ENCODE results near the gene NFATC2. TPM values are rescaled to one million over a fixed set of nuclear protein-coding genes. Genes with fewer than 3 reads are reported as not detected.

Gene NFATC2
- total and polyA plus RNA-seq, 2 of the 4 experiments (the other 2 are of a cell fraction): 0.18 to 0.38 TPM

DNA sequence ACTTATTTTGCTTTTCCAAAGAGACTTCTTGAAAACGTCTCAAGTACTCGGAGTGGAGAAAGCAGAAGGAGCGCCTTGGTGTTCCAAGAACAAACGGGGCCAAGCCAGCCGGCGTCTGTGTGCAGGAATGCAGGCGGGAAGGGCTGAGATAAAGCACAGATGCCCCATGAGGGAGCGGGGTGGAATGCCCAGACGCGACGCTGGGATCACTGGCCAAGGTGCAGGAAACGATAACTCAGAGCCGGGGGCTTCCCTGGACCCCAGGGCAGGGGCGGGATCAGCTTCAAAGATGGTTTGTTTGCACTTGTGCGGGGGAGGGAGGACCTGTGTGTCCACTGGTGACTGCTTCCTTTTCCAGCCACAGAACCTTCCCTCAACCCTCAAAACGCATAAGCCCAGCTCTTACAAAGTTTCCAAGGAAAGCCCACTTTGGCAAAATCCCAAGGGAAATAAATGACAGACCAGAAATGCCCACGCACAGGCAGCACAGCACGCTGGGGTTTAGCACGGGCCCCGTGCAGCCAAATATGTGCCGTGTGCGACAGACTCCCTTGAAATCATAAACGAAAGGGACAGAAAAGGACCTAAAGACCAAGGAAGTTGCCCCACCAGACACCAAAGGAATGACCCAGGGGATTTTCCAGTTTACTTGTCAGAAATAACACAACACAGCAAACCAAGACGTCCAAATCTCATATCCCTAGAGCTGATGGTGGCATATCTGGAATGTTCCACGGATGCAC lies 113.9 kb downstream of the NFATC2 start:
- Histone ChIP-seq H3K4me3 (ENCODE audit: insufficient read depth, low read depth, low read length) (no peak overlapping the region), H2BK20ac (ENCODE audit: low read depth, low read length) (no peak overlapping the region), H3K27me3 (ENCODE audit: control insufficient read depth, insufficient read depth, low read length) (no peaks in the 10 kb centered on the region), H3K18ac (ENCODE audit: low read depth, low read length) (no peak overlapping the region), H2AK5ac (ENCODE audit: low read depth, low read length) (no peak overlapping the region), H2AFZ (replicated peaks; ENCODE audit: low read length, poor library complexity) (no peak overlapping the region), H3K23ac (ENCODE audit: low read depth, low read length) (no peak overlapping the region), H3K4me1 (ENCODE audit: control insufficient read depth, insufficient read depth, low read length) (peaks cover 2% of the 10 kb centered on the region; the same call in 1 of the 2 replicates), H4K91ac (ENCODE audit: insufficient read depth, low read depth, low read length) (no peak overlapping the region), H4K8ac (ENCODE audit: low read depth in 2 of 2, low read length in 2 of 2) (no peak overlapping the region), H2BK15ac (ENCODE audit: low read depth, low read length) (no peak overlapping the region), H3K36me3 (ENCODE audit: control insufficient read depth, insufficient read depth, low read length) (no peaks in the 10 kb centered on the region), H2BK5ac (ENCODE audit: low read depth, low read length, poor library complexity, severe bottlenecking) (no peak overlapping the region), H3K9me3 (ENCODE audit: control insufficient read depth, insufficient read depth, low read length) (no peaks in the 10 kb centered on the region), H4K20me1 (ENCODE audit: insufficient read depth, low read length) (no peaks in the 10 kb centered on the region), H3K56ac (ENCODE audit: extremely low read depth, insufficient read depth, low read length) (no peak overlapping the region), H3K27ac (ENCODE audit: insufficient read depth, low read length) (no peak overlapping the region), H4K5ac (ENCODE audit: low read depth, low read length) (no peak overlapping the region), H3K9ac (ENCODE audit: low read depth, low read length) (no peak overlapping the region), H2BK120ac (ENCODE audit: low read depth, low read length) (no peak overlapping the region), H3K14ac (replicated peaks; ENCODE audit: low read depth, low read length) (no peak overlapping the region), H3K4me2 (ENCODE audit: low read depth, low read length) (no peak overlapping the region; the same call in 1 of the 2 replicates), H3K4ac (ENCODE audit: low read depth, low read length) (no peak overlapping the region), H3K79me1 (ENCODE audit: low read depth in 1 of 2, low read length in 2 of 2) (no peaks in the 10 kb centered on the region), H2AK9ac (replicated peaks; ENCODE audit: low read depth, low read length, poor library complexity) (no peak overlapping the region), H3K9me1 (ENCODE audit: insufficient read depth, low read length) (peaks cover 11% of the 10 kb centered on the region; the same call in 1 of the 2 replicates)
- peak; percentile 87 for ATAC-seq (ENCODE audit: low read depth)
- no peak for TF ChIP-seq RCOR1 (IDR thresholded peaks at IDR 0.05; ENCODE audit: insufficient replicate concordance, low read length)
- TF ChIP-seq, protein P1, sequence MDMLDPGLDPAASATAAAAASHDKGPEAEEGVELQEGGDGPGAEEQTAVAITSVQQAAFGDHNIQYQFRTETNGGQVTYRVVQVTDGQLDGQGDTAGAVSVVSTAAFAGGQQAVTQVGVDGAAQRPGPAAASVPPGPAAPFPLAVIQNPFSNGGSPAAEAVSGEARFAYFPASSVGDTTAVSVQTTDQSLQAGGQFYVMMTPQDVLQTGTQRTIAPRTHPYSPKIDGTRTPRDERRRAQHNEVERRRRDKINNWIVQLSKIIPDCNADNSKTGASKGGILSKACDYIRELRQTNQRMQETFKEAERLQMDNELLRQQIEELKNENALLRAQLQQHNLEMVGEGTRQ (IDR thresholded peaks at IDR 0.05; ENCODE audit: low read depth, low read length): no peak
- TF ChIP-seq SMC3 (IDR thresholded peaks at IDR 0.05; ENCODE audit: low read depth, low read length): no peak
- no peak for TF ChIP-seq CEBPB (IDR thresholded peaks at IDR 0.05; ENCODE audit: low read depth, low read length)
- no peak for TF ChIP-seq BHLHE40 (IDR thresholded peaks at IDR 0.05; ENCODE audit: low read depth, low read length)
- TF ChIP-seq NFE2L2 (IDR thresholded peaks at IDR 0.05; ENCODE audit: low read depth, low read length): no peak
- peak; percentile 44 for DNase-seq
- in situ Hi-C loops (cut with MboI; ENCODE audit: low sequenced_read_pairs) (no loop called here), dilution Hi-C loops (cut with HindIII; ENCODE audit: low sequenced_read_pairs, unreplicated experiment) (no loop called here), intact Hi-C loops (cut with micrococcal nuclease) (no loop called here)
- 48% methylated on average over 9 of the region's 25 CpGs; no CpG with 5 or more reads in 1 of the 2 experiments for WGBS, 2 experiments (ENCODE audit: extremely low coverage in 2 of 2, insufficient read length in 1 of 2)
- ChIA-PET POLR2A (ENCODE audit: unreplicated experiment) (no interaction called here), CTCF (no interaction called here)
- BruUV-seq (replicated peaks): no TSS peak

Measured in IMR-90 (cell line).